CD4-positive, alpha-beta T cell treated with Interleukin-6 at 100 ng/mL for 8 hours (primary cell): Measurements from ENCODE around the gene DNAJC4.

Experiments used
- DNase-seq: peaks from one replicate; pipeline ENCODE4 v3.0.0-alpha.2; 2020; ENCODE audit warnings: mixed read lengths, low spot score

Gene DNAJC4

GRCh38 chr11:64208086-64208795, 22.1 kb upstream of the DNAJC4 start:
- no peak for DNase-seq

GRCh38 chr11:64208796-64209562, 21.4 kb upstream of the DNAJC4 start:
- no peak for DNase-seq

- no peak for DNase-seq
Measured at GRCh38 chr11:64209563-64209843, 20.8 kb upstream of the DNAJC4 start.

- DNase-seq: no peak
Measured at GRCh38 chr11:64210301-64211020, 19.9 kb upstream of the DNAJC4 start.

- DNase-seq: no peak
Measured at GRCh38 chr11:64211181-64211872, 19.0 kb upstream of the DNAJC4 start.

GRCh38 chr11:64216879-64217278, 13.5 kb upstream of the DNAJC4 start:
- no peak for DNase-seq

GRCh38 chr11:64218628-64219353, 11.6 kb upstream of the DNAJC4 start:
- DNase-seq: no peak

- DNase-seq: no peak
Measured at GRCh38 chr11:64219354-64219684, 11.0 kb upstream of the DNAJC4 start.

- no peak for DNase-seq
Measured at GRCh38 chr11:64219755-64220154, 10.6 kb upstream of the DNAJC4 start.

- DNase-seq: no peak
Measured at GRCh38 chr11:64220271-64220670, 10.1 kb upstream of the DNAJC4 start.

- DNase-seq: no peak
Measured at GRCh38 chr11:64220798-64221197, 9.6 kb upstream of the DNAJC4 start.

- no peak for DNase-seq
Measured at GRCh38 chr11:64222651-64223000, 7.7 kb upstream of the DNAJC4 start.

- no peak for DNase-seq
Measured at GRCh38 chr11:64223001-64223651, 7.2 kb upstream of the DNAJC4 start.

- DNase-seq: no peak
Measured at GRCh38 chr11:64224151-64224890, 6.0 kb upstream of the DNAJC4 start.

GRCh38 chr11:64224891-64225607, 5.3 kb upstream of the DNAJC4 start:
- no peak for DNase-seq

- DNase-seq: peak; percentile 89
Measured at GRCh38 chr11:64225608-64226506, 4.5 kb upstream of the DNAJC4 start, which contains the start of the genes NUDT22 and TRPT1. Gene NUDT22, plus strand, starts transcription at chr11:64226274. Its CDS starts 379 bp downstream, at chr11:64226653. Gene TRPT1, minus strand, starts transcription at chr11:64226186. Its CDS starts 326 bp downstream, at chr11:64225860.

- peak; percentile 62 for DNase-seq
Measured at GRCh38 chr11:64226507-64227051, 3.8 kb upstream of the DNAJC4 start.

- DNase-seq: no peak
Measured at GRCh38 chr11:64227405-64227956, 2.9 kb upstream of the DNAJC4 start.
